DOHH2 (cell line): Measurements from ENCODE around the gene MYCBPAP.

Source experiments
- H3F3A ChIP-seq: fragments of 200-600 bp; sonication (generic), shearing (Covaris generic); 2 replicates; pipeline ENCODE4 v1.6.0; 2016; ENCODE audit warnings: antibody characterized with exemption, mild to moderate bottlenecking; ENCODE audit not compliant: control insufficient read depth, insufficient read depth
- H3K27ac ChIP-seq: fragments of 200-600 bp; sonication (generic); 2 replicates; pipeline ENCODE4 v1.5.1; 2014; ENCODE audit warnings: low read depth, mild to moderate bottlenecking, low read length, moderate library complexity
- H3K27me3 ChIP-seq: fragments of 200-600 bp; sonication (generic); 2 replicates; pipeline ENCODE4 v1.6.1; 2014; ENCODE audit warnings: mild to moderate bottlenecking, low read length, mixed read lengths; ENCODE audit not compliant: control insufficient read depth
- H3K36me3 ChIP-seq: fragments of 200-600 bp; sonication (generic); 2 replicates; pipeline ENCODE4 v1.6.1; 2014; ENCODE audit warnings: mild to moderate bottlenecking, low read length, moderate library complexity, mixed read lengths; ENCODE audit not compliant: control insufficient read depth
- H3K4me1 ChIP-seq: fragments of 200-600 bp; sonication (generic); 2 replicates; pipeline ENCODE4 v1.6.1; 2014; ENCODE audit warnings: mild to moderate bottlenecking, low read length, mixed read lengths; ENCODE audit not compliant: control insufficient read depth
- H3K4me2 ChIP-seq: fragments of 200-600 bp; sonication (generic); 2 replicates; pipeline ENCODE4 v1.6.0; 2014; ENCODE audit warnings: mild to moderate bottlenecking, low read length, moderate library complexity
- H3K4me3 ChIP-seq: fragments of 200-600 bp; sonication (generic); 2 replicates; pipeline ENCODE4 v1.5.1; 2014; ENCODE audit warnings: mild to moderate bottlenecking, low read length, mixed read lengths
- H3K79me2 ChIP-seq: fragments of 200-600 bp; sonication (generic); 2 replicates; pipeline ENCODE4 v1.6.1; 2014; ENCODE audit warnings: mild to moderate bottlenecking, low read length, mixed read lengths; ENCODE audit not compliant: control insufficient read depth
- H3K9me2 ChIP-seq: fragments of 200-600 bp; sonication (generic); replicated peaks from 2 replicates; pipeline ENCODE4 v1.6.1; 2014; ENCODE audit warnings: mild to moderate bottlenecking, low read length, mixed read lengths; ENCODE audit not compliant: control insufficient read depth
- H3K9me3 ChIP-seq: fragments of 200-600 bp; sonication (generic); 2 replicates; pipeline ENCODE4 v1.6.1; 2014; ENCODE audit warnings: antibody characterized with exemption, low read length, mixed read lengths; ENCODE audit not compliant: control insufficient read depth, insufficient read depth
- H4K20me1 ChIP-seq: fragments of 200-600 bp; sonication (generic); 2 replicates; pipeline ENCODE4 v1.6.0; 2014; ENCODE audit warnings: low read depth, mild to moderate bottlenecking, antibody characterized with exemption, low read length, moderate library complexity; ENCODE audit not compliant: control insufficient read depth, insufficient read depth
- EZH2phosphoT487 ChIP-seq: fragments of 200-600 bp; sonication (generic); IDR thresholded peaks from 2 replicates; pipeline ENCODE4 v1.6.1; 2017; ENCODE audit warnings: borderline replicate concordance, mild to moderate bottlenecking, antibody characterized with exemption, low read length, moderate library complexity, mixed read lengths
- TF ChIP-seq, protein P1 (sequence below): fragments of 200-600 bp; sonication (generic); IDR thresholded peaks from one replicate; pipeline ENCODE4 v1.5.1; 2014; ENCODE audit warnings: antibody characterized with exemption, mild to moderate bottlenecking, low read depth, low read length; ENCODE audit not compliant: poor library complexity, severe bottlenecking

Gene MYCBPAP

DNA sequence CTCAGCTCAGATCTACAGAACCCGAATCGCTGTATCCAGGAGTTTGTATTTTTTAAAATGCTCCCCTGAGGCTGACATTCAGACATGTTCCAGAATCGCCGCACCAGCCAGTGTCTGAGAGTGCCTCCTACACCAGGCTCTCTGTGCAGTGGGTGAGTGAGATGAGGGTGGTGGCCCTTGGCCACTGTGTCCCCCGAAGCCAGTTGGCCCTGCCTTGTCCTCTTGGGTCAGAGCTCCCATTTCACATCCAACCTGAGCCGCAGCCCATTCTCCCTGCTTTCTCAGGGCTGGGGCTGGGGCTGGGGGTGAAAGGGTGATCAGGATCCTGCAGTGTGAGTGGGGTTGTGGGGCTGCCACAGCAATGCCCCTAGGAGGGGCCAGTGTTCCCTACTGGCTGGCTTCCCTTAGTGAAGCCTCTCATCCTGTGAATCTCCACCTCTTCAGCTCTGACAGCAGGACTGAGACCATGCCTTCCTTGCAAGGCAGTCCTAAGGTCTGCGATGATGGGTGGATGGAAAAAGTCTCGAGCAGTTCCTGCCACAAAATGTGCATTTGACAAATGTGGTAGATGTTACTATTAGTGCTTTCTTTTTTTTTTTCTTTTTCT lies 12.9 kb upstream of the MYCBPAP start:
- no peak overlapping the region for H3K4me3 ChIP-seq
- H3K27me3 ChIP-seq = peaks cover 5% of the 10 kb centered on the region; the same call in 1 of the 2 replicates
- H3K36me3 ChIP-seq = no peaks in the 10 kb centered on the region
- no peaks in the 10 kb centered on the region for H3K79me2 ChIP-seq
- no peaks in the 10 kb centered on the region for H4K20me1 ChIP-seq
- H3F3A ChIP-seq = no peaks in the 10 kb centered on the region
- no peaks in the 10 kb centered on the region for H3K4me1 ChIP-seq
- H3K27ac ChIP-seq = no peak overlapping the region
- no peaks in the 10 kb centered on the region for H3K9me2 ChIP-seq
- no peak overlapping the region for H3K4me2 ChIP-seq
- H3K9me3 ChIP-seq = no peaks in the 10 kb centered on the region
- TF ChIP-seq EZH2phosphoT487 = no peak
- TF ChIP-seq, protein P1, sequence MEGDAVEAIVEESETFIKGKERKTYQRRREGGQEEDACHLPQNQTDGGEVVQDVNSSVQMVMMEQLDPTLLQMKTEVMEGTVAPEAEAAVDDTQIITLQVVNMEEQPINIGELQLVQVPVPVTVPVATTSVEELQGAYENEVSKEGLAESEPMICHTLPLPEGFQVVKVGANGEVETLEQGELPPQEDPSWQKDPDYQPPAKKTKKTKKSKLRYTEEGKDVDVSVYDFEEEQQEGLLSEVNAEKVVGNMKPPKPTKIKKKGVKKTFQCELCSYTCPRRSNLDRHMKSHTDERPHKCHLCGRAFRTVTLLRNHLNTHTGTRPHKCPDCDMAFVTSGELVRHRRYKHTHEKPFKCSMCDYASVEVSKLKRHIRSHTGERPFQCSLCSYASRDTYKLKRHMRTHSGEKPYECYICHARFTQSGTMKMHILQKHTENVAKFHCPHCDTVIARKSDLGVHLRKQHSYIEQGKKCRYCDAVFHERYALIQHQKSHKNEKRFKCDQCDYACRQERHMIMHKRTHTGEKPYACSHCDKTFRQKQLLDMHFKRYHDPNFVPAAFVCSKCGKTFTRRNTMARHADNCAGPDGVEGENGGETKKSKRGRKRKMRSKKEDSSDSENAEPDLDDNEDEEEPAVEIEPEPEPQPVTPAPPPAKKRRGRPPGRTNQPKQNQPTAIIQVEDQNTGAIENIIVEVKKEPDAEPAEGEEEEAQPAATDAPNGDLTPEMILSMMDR = no peak

DNA sequence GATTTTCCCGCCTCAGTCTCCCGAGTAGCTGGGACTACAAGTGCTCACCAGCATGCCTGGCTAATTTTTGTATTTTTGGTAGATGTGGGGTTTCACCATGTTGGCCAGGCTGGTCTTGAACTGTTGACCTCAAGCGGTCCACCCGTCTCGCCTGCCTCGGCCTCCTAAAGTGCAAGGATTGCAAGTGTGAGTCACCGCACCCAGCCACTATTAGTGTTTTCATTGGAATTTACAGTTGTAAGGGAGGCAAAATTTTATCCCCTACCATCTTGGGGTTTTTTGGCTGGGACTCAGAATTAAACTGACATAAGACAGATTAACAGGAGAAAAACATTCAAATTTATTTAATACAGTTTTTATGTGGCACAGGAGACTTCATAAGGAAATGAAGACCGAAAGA lies 12.3 kb upstream of the MYCBPAP start:
- H3K27ac ChIP-seq = no peak overlapping the region
- no peaks in the 10 kb centered on the region for H4K20me1 ChIP-seq
- TF ChIP-seq, protein P1 = no peak
- no peak for TF ChIP-seq EZH2phosphoT487
- H3K79me2 ChIP-seq = no peaks in the 10 kb centered on the region
- H3K36me3 ChIP-seq = no peaks in the 10 kb centered on the region
- no peaks in the 10 kb centered on the region for H3K9me3 ChIP-seq
- H3K9me2 ChIP-seq = no peaks in the 10 kb centered on the region
- peaks cover 5% of the 10 kb centered on the region; the same call in 1 of the 2 replicates for H3K27me3 ChIP-seq
- H3K4me1 ChIP-seq = no peaks in the 10 kb centered on the region
- H3K4me3 ChIP-seq = no peak overlapping the region
- H3K4me2 ChIP-seq = no peak overlapping the region
- H3F3A ChIP-seq = peaks cover 4% of the 10 kb centered on the region; the same call in 1 of the 2 replicates

DNA sequence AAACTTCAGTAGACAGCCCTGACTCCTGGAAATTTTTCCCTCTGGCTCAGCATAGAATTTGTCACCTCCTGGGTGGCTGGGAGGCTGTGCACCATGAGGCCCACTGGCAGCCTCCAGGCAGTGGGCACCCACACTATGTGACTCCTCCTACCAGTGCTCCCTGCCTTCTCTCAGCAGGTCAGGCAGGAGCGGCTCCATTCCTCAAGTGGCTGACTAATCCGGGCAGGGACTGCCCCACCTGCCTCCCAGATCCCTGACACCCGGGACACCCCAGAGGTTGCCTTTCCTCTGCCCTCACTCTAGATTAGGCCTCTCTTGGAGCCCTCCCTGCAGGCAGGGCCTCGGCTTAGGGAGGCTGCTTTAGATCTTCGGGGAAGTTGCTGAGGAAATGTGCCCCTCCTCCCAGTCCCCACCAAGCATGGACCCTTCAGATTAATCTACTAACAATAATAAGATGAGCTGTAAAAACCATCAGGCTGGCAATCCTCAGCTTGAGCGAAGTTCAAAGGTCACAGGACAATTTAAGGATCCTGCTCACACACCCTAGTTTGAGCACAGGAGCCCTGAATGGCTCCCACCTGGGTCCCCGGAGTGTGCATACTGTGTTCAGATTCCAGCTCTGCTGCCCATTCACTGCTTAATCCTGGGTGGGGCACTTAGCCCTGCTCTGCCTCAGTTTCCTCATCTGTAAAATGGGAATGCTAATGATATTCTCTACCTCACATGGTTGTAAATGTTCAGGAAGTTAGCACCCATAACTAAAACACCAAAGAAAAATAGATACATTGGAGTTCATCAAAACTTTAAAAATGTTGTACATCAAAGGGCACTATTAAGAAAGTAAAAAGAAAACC lies 10.0 kb upstream of the MYCBPAP start:
- Histone ChIP-seq H3K79me2 (no peaks in the 10 kb centered on the region), H3K4me2 (no peak overlapping the region), H3K9me2 (no peaks in the 10 kb centered on the region), H3K9me3 (no peaks in the 10 kb centered on the region), H4K20me1 (no peaks in the 10 kb centered on the region), H3K27ac (no peak overlapping the region), H3K36me3 (no peaks in the 10 kb centered on the region), H3K27me3 (peaks cover 5% of the 10 kb centered on the region; the same call in 1 of the 2 replicates), H3K4me3 (no peak overlapping the region), H3K4me1 (peaks cover 12% of the 10 kb centered on the region), H3F3A (peaks cover 6% of the 10 kb centered on the region; the same call in 1 of the 2 replicates)
- TF ChIP-seq, protein P1 = no peak
- no peak for TF ChIP-seq EZH2phosphoT487
